Non-pigmented ciliary epithelial cell (primary cell): ENCODE data around the gene SLC26A8.
"Not testable (repeated sequence)": the region's sequence is repeated elsewhere in the genome, so short reads cannot be mapped to it uniquely, and the experiment has no call there.

ENCODE experiments used
- DNase-seq: peaks from one replicate; pipeline ENCODE4 v3.0.0-alpha.2; 2010; ENCODE audit warnings: low read depth

The SLC26A8 gene

GRCh38 chr6:35941170-35941569 lies 83.3 kb downstream of the SLC26A8 start:
- DNase-seq: not testable (repeated sequence)

DNA sequence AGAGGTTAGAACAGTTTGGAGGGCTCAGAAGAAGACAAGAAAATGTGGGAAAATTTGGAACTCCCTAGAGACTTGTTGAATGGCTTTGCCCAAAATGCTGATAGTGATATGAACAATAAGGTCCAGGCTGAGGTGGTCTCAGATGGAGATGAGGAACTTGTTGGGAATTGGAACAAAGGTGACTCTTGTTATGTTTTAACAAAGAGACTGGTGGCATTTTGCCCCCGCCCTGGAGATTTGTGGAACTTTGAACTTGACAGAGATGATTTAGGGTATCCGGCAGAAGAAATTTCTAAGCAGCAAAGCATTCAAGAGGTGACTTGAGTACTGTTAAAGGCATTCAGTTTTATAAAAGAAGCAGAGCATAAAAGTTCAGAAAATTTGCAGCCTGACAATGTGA lies 84.4 kb downstream of the SLC26A8 start:
- not testable (repeated sequence) for DNase-seq

DNA sequence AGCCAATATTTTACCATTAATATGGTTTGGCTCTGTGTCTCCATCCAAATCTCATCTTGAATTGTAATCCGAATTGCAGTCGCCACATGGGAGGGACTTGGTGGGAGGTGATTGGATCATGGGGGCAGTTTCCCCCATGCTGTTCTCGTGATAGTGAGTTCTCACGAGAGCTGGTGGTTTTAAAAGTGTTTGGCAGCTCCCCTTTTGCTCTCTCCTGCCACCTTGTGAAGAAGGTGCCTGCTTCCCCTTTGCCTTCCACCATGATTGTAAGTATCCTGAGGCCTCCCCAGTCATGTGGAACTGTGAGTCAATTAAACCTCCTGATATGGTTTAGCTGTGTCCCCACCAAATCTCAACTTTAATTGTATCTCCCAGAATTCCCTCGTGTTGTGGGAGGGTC lies 85.2 kb downstream of the SLC26A8 start:
- DNase-seq: not testable (repeated sequence)

- no peak for DNase-seq
Measured at GRCh38 chr6:35936681-35937359, 87.6 kb downstream of the SLC26A8 start.

DNA sequence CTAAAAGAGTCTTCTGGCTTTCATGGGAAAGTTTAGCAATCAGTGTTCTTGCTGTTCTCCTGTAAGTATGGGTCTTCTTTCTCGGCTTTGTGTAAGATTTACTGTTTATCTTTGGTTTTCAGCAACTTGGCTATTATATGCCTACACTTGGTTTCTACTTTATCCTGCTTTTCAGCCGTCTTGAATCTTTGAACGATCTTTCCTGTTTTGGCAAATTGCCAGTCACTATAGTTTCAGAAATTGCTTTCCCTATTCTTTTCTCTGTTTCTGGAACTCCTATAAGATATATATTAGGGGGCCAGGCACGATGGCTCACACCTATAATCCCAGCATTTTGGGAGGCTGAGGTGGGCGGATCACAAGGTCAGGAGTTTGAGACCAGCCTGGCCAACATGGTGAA lies 89.0 kb downstream of the SLC26A8 start:
- DNase-seq: no peak

GRCh38 chr6:35933844-35934243 lies 90.6 kb downstream of the SLC26A8 start:
- DNase-seq: no peak

- not testable (repeated sequence) for DNase-seq
Measured at GRCh38 chr6:35931873-35932272, 92.6 kb downstream of the SLC26A8 start.

DNA sequence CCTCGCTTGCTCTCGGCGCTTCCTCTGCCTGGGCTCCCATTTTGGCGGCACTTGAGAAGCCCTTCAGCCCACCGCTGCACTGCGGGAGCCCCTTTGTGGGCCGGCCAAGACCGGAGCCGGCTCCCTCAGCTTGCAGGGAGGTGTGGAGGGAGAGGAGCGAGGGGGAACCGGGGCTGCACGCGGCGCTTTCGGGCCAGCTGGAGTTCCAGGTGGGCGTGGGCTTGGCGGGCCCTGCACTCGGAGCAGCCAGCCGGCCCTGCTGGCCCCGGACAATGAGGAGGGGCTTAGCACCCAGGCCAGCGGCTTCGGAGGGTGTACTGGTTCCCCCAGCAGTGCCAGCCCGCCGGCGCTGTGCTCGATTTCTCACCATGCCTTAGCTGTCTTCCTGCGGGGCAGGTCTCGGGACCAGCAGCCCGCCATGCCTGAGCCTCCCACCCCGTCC lies 93.3 kb downstream of the SLC26A8 start:
- no peak for DNase-seq

GRCh38 chr6:35929601-35930000 lies 94.8 kb downstream of the SLC26A8 start:
- DNase-seq: no peak

DNA sequence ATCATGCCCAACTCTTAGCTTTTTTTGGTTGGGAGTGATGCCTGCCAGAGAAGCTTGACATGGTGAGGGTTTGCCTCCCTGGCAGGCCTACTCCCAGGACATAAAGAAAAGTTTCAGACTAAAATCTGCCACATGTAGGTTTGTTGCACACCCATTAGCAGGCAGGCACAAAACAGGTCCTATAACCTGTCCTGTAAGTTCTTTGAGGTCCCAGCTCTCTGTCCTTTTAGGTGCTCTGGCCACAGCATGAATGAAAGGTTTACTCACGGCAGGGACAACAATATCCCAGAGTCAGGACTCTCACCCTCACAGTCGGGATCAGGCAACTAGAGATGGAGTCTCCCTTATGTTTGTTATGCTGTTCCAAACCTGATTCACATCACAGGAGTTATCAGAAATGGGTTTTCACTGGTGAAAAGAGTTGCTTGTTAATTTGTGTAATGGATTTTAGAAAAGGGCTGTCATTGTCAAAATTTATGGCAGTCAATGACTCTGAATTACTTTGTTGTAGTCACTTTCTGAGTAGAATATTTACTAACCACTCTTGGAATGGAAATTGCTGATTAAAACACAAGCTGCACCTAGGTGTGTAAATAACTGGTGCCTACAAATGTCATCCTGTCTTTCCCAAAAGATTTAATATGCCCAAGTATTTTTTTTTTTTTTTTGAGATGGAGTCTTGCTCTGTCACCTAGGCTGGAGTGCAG lies 97.8 kb downstream of the SLC26A8 start:
- DNase-seq: no peak

DNA sequence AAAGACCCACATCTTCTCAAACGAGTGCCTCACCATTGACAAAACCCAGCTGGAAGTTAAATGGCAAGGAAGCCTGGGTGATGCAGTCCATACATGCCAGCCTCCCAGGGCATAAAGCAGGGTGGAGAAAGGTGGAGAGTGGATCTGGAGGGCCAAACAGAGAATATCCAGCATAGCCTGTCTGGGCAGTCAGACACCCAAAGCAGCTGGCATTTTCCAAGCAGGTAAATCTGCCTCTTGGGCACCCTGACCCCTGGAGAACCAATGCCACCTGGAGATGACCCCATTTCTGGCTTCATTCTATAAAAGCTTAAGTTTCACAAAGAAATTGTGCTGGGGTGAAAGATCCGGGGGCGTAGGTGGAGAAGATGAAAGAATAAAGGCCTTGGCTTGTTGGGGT lies 98.5 kb downstream of the SLC26A8 start:
- no peak for DNase-seq

- DNase-seq: no peak
Measured at GRCh38 chr6:35924146-35924545, 100.3 kb downstream of the SLC26A8 start.

GRCh38 chr6:35922139-35922554 lies 102.3 kb downstream of the SLC26A8 start:
- no peak for DNase-seq

- no peak for DNase-seq
Measured at GRCh38 chr6:35920793-35921732, 103.4 kb downstream of the SLC26A8 start, which contains the start of gene SRPK1. Gene SRPK1 (minus strand): TSS chr6:35921098. CDS start chr6:35921056, 42 bp downstream.

DNA sequence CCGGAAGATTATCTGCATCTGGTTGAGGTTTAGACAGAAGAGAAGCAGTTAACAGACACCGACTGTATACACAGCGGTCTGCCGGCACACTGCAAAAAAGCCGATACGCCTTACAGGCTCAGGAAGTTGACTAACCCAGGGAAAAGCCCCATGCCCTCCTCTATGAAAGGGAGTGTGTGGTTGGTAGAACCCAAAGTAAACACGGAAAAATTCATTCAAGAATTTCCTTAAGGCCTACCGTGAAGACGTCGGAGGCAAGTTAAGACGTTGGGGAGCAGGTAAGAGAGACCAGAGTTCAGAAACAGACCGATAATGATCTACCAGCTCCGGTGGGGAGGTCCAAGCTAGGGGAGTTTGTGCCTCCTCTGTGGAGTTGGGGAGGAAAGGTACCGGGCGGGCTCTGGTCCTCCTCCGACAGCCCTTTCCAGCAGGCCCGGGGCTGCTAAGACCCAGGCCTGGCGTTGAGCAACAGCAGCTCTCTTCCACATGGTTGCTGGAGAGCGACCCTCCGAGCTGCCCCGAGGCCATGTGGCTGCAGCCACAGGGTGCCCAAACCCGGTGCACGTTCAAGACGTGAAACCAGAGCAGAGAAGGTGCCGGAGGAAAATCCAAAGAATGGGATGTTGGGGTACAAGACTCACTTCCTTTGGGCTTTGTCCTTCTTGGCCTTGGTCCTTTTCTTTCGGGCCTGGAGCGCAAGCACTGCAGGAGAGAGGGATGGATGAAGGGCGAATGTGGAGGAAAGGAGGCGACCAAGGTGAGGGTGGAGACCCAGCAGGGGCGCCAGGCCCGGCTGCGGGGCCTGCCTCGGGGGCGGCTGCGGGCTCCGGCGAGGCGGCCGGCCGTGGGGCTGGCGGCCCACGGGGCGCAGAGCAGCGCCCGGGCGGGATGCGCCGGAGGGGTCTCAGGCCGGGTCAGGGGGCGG lies 104.4 kb downstream of the SLC26A8 start:
- DNase-seq: no peak

- DNase-seq: no peak
Measured at GRCh38 chr6:35919085-35919826, 105.2 kb downstream of the SLC26A8 start.

- DNase-seq: not testable (repeated sequence)
Measured at GRCh38 chr6:35916893-35917292, 107.5 kb downstream of the SLC26A8 start.

GRCh38 chr6:35916056-35916455 lies 108.4 kb downstream of the SLC26A8 start:
- no peak for DNase-seq

- no peak for DNase-seq
Measured at GRCh38 chr6:35914536-35914935, 109.9 kb downstream of the SLC26A8 start.

- no peak for DNase-seq
Measured at GRCh38 chr6:35911871-35912653, 112.4 kb downstream of the SLC26A8 start.
